AG04450 (cell line): ENCODE data around the gene RNPEPL1. TPM values are rescaled to one million over a fixed set of nuclear protein-coding genes. Genes with fewer than 3 reads are reported as not detected.
A peak's percentile ranks its signal among the peaks of the same experiment; 100 is the strongest.

Experiments
- CTCF ChIA-PET: fragments of 300-600, 350-600 bp; formaldehyde crosslinking; extraction: SDS; loops from one replicate; lab custom pipeline; 2022; ENCODE audit warnings: antibody characterized with exemption, inconsistent platforms; lab: Charles Lee
- POLR2A ChIA-PET: fragments of 350-600 bp; formaldehyde crosslinking; extraction: SDS; loops from one replicate; lab custom pipeline; 2021; ENCODE audit warnings: antibody characterized with exemption, inconsistent platforms; lab: Yijun Ruan, JAX
- DNase-seq: peaks from one replicate; pipeline ENCODE4 v3.0.0-alpha.2; 2011; ENCODE audit warnings: low read depth, low spot score
- H3K27ac ChIP-seq: one replicate; pipeline ENCODE4 v1.5.1; 2012; ENCODE audit warnings: low read depth, low read length, control low read depth
- H3K27me3 ChIP-seq: one replicate; pipeline ENCODE4 v1.6.0; 2012; ENCODE audit warnings: low read length; ENCODE audit not compliant: control insufficient read depth, insufficient read depth
- H3K4me3 ChIP-seq: 2 replicates; pipeline ENCODE4 v1.5.1; 2011; ENCODE audit warnings: mild to moderate bottlenecking, low read depth, low read length, control low read depth
- H3K9me3 ChIP-seq: 2 replicates; pipeline ENCODE4 v1.5.1; 2012; ENCODE audit warnings: low read length; ENCODE audit not compliant: control insufficient read depth, insufficient read depth
- CTCF ChIP-seq: IDR thresholded peaks from 2 replicates; pipeline ENCODE4 v1.5.1; 2011; ENCODE audit warnings: low read depth, low read length, control low read depth, inconsistent platforms
- polyA plus RNA-seq: library from polyadenylated mRNA; depleted of rRNA; stranded (reverse); fragments of >200 nt; gene quantifications from 2 replicates; pipeline ENCODE4 v1.2.3, GENCODE V29; 2011

RNPEPL1 gene
- polyA plus RNA-seq, 1 experiment, result 7.2 TPM

DNA sequence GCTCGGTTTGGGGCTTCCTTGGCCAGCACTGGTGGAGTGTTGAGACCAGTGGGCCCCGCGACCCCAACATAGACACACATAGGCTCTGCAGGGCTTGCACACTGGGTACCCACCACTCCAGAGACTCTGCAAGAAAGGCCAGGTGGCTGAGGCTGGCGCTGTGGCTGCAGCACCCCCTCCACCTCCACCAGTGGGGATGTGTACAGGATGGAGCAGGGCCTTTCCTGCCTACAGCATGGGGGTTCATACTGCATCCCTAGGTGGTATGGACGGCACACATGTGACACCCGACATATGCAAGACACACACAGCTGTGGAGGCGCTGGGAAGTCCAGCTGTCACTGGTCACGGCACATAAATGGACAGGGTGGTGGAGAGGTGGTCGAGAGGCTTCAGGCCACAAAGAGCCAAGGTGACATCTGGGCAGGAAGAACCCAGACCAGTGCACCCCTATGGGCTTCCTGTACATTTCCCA lies 1.3 kb downstream of the RNPEPL1 start:
- no peak for DNase-seq
- Histone ChIP-seq H3K27ac (no peak overlapping the region), H3K9me3 (no peaks in the 10 kb centered on the region; the same call in 1 of the 2 replicates), H3K4me3 (peak overlapping the region; percentile 63), H3K27me3 (no peaks in the 10 kb centered on the region)
- TF ChIP-seq CTCF, result no peak
- ChIA-PET POLR2A (interaction anchor here (2.8 kb wide), 1 partner anchor 16 kb away, joined by 15 read pairs; the partner anchor contains the start of gene CAPN10), CTCF (interaction anchor here (0.6 to 1.5 kb wide), 2 partner anchors 8 to 55 kb away, joined by 3 to 4 read pairs; no protein-coding TSS in a partner anchor)

GRCh38 chr2:240569998-240570530 lies 1.8 kb downstream of the RNPEPL1 start:
- H3K27me3 ChIP-seq, result no peaks in the 10 kb centered on the region
- DNase-seq, result no peak
- no peaks in the 10 kb centered on the region; the same call in 1 of the 2 replicates for H3K9me3 ChIP-seq
- H3K27ac ChIP-seq, result no peak overlapping the region
- peak overlapping the region; percentile 63; the same call in 1 of the 2 replicates for H3K4me3 ChIP-seq
- CTCF ChIA-PET, result no interaction called here
- TF ChIP-seq CTCF, result no peak
- POLR2A ChIA-PET, result interaction anchor here (2.8 kb wide), 1 partner anchor 16 kb away, joined by 15 read pairs; the partner anchor contains the start of gene CAPN10

GRCh38 chr2:240570531-240571313 lies 2.4 kb downstream of the RNPEPL1 start:
- no peaks in the 10 kb centered on the region; the same call in 1 of the 2 replicates for H3K9me3 ChIP-seq
- TF ChIP-seq CTCF, result no peak
- no peak for DNase-seq
- H3K27ac ChIP-seq, result no peak overlapping the region
- ChIA-PET CTCF (no interaction called here), POLR2A (interaction anchor here (2.8 kb wide), 1 partner anchor 15 kb away, joined by 15 read pairs; the partner anchor contains the start of gene CAPN10)
- no peaks in the 10 kb centered on the region for H3K27me3 ChIP-seq
- no peak overlapping the region for H3K4me3 ChIP-seq

GRCh38 chr2:240571314-240571973 lies 3.2 kb downstream of the RNPEPL1 start:
- no peaks in the 10 kb centered on the region for H3K27me3 ChIP-seq
- no peak overlapping the region for H3K4me3 ChIP-seq
- POLR2A ChIA-PET, result no interaction called here
- no peaks in the 10 kb centered on the region; the same call in 1 of the 2 replicates for H3K9me3 ChIP-seq
- no peak for DNase-seq
- CTCF ChIA-PET, result no interaction called here
- H3K27ac ChIP-seq, result no peak overlapping the region
- TF ChIP-seq CTCF, result no peak
